GM13977 (cell line): Measurements from ENCODE around the gene RNF217.

Source experiments
- DNase-seq: peaks from one replicate; pipeline ENCODE4 v3.0.0; 2012; ENCODE audit warnings: low spot score
- CTCF ChIP-seq: IDR thresholded peaks from 2 replicates; pipeline ENCODE4 v1.5.1; 2012; ENCODE audit warnings: mild to moderate bottlenecking, control low read depth; ENCODE audit not compliant: insufficient read depth; ENCODE audit errors: extremely low read depth, missing control alignments
- in situ Hi-C: fragments of 300-500 bp; cut with MboI; formaldehyde crosslinking; loops from one replicate; pipeline ENCODE4 v1.12.0; 2022; ENCODE audit warnings: low sequenced_read_pairs, low pct_unique_long_range_greater_than_20kb, mixed read lengths, inconsistent platforms; ENCODE audit not compliant: unreplicated experiment

RNF217 gene

GRCh38 chr6:125099211-125100073 lies 137.2 kb downstream of the RNF217 start:
- in situ Hi-C loops, result no loop called here
- no peak for TF ChIP-seq CTCF
- no peak for DNase-seq

GRCh38 chr6:125100074-125100652 lies 137.9 kb downstream of the RNF217 start:
- in situ Hi-C loops, result no loop called here
- DNase-seq, result no peak
- TF ChIP-seq CTCF, result no peak

GRCh38 chr6:125101128-125101527 lies 138.9 kb downstream of the RNF217 start:
- DNase-seq, result no peak
- in situ Hi-C loops, result no loop called here
- TF ChIP-seq CTCF, result no peak

GRCh38 chr6:125101631-125102030 lies 139.4 kb downstream of the RNF217 start:
- in situ Hi-C loops, result no loop called here
- TF ChIP-seq CTCF, result no peak
- no peak for DNase-seq

- TF ChIP-seq CTCF, result no peak
- no peak for DNase-seq
- in situ Hi-C loops, result no loop called here
Observed at GRCh38 chr6:125102411-125102810, 140.2 kb downstream of the RNF217 start.

- in situ Hi-C loops, result no loop called here
- DNase-seq, result no peak
- no peak for TF ChIP-seq CTCF
Observed at GRCh38 chr6:125102891-125103290, 140.7 kb downstream of the RNF217 start.
